ENCODE data around the gene TYROBP. TPM values are rescaled to one million over a fixed set of nuclear protein-coding genes. Genes with fewer than 3 reads are reported as not detected.
"Not testable (repeated sequence)": the region's sequence is repeated elsewhere in the genome, so short reads cannot be mapped to it uniquely, and the experiment has no call there.

TYROBP gene
- total RNA-seq, 1 donor from 2014 or later = not detected

DNA sequence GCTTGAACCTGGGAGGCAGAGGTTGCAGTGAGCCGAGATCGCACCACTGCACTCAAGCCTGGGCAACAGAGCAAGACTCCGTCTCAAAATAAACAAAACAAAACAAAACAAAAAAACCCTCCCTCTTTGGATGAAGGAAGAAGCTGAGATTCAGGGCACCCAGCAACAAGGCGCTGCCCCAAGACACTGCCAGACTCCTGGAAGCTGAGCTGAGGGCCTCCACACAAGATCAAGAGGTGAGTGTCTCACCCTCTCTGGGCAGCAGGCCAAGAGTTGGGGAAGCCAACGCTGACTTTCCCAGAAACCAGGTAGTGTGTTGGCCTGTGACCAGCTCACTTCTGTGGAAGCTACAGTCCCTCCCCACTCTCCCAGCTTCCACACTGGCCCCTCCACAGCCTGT lies 3.7 kb upstream of the TYROBP start:
- Mint-ChIP-seq H3K36me3 (ENCODE audit: low read depth) (no peaks in the 10 kb centered on the region), H3K4me3 (no peak overlapping the region), H3K27ac (ENCODE audit: unreplicated experiment) (no peak overlapping the region), H3K9me3 (no peaks in the 10 kb centered on the region), H3K4me1 (no peaks in the 10 kb centered on the region), H3K27me3 (ENCODE audit: low read depth) (peaks cover 19% of the 10 kb centered on the region)
- no peak for DNase-seq (ENCODE audit: low read depth, low spot score)
- TF ChIP-seq, protein P1, sequence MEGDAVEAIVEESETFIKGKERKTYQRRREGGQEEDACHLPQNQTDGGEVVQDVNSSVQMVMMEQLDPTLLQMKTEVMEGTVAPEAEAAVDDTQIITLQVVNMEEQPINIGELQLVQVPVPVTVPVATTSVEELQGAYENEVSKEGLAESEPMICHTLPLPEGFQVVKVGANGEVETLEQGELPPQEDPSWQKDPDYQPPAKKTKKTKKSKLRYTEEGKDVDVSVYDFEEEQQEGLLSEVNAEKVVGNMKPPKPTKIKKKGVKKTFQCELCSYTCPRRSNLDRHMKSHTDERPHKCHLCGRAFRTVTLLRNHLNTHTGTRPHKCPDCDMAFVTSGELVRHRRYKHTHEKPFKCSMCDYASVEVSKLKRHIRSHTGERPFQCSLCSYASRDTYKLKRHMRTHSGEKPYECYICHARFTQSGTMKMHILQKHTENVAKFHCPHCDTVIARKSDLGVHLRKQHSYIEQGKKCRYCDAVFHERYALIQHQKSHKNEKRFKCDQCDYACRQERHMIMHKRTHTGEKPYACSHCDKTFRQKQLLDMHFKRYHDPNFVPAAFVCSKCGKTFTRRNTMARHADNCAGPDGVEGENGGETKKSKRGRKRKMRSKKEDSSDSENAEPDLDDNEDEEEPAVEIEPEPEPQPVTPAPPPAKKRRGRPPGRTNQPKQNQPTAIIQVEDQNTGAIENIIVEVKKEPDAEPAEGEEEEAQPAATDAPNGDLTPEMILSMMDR (conservative IDR thresholded peaks at IDR 0.05) = no peak

DNA sequence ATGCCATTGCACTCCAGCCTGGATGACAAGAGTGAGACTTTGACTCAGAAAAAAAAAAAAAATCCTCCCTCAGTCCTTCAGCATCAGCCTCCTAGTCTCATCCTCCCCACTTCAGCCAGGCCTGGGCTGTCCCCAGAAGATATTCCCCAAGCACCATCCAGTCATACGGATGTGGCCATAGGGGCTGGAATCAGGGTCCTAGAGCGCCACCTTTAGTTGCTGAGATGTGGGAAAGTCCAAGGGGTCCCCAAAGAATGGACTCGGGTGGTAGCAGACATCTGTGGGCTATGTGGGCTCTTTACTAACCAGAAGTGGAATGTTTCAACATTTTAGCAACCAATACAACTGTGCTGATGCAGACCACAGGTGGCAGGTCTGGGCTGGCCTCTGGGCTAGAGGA lies 3.1 kb upstream of the TYROBP start:
- Mint-ChIP-seq H3K4me1 (no peaks in the 10 kb centered on the region), H3K4me3 (no peak overlapping the region), H3K27me3 (ENCODE audit: low read depth) (peaks cover 16% of the 10 kb centered on the region), H3K9me3 (no peaks in the 10 kb centered on the region), H3K36me3 (ENCODE audit: low read depth) (no peaks in the 10 kb centered on the region), H3K27ac (ENCODE audit: unreplicated experiment) (no peak overlapping the region)
- TF ChIP-seq, protein P1 (conservative IDR thresholded peaks at IDR 0.05) = no peak
- DNase-seq (ENCODE audit: low read depth, low spot score) = no peak

DNA sequence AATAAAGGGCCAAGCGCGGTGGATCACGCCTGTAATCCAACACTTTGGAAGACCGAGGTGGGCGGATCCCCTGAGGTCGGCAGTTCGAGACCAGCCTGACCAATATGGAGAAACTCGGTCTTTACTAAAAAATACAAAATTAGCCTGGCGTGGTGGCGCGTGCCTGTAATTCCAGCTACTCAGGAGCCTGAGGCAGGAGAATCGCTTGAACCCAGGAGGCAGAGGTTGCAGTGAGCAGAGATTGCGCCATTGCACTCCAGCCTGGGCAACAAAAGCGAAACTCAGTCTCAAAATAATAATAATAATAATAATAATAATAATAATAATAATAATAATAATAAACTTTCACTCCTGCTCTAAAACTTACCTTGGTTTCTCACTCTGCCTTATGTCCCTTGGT lies 2.3 kb upstream of the TYROBP start:
- H3K27ac Mint-ChIP-seq (ENCODE audit: unreplicated experiment); H3K4me3 Mint-ChIP-seq; H3K9me3 Mint-ChIP-seq; H3K4me1 Mint-ChIP-seq; H3K36me3 Mint-ChIP-seq (ENCODE audit: low read depth); DNase-seq (ENCODE audit: low read depth, low spot score): not testable (repeated sequence)
- H3K27me3 Mint-ChIP-seq (ENCODE audit: low read depth) = peaks cover 15% of the 10 kb centered on the region

DNA sequence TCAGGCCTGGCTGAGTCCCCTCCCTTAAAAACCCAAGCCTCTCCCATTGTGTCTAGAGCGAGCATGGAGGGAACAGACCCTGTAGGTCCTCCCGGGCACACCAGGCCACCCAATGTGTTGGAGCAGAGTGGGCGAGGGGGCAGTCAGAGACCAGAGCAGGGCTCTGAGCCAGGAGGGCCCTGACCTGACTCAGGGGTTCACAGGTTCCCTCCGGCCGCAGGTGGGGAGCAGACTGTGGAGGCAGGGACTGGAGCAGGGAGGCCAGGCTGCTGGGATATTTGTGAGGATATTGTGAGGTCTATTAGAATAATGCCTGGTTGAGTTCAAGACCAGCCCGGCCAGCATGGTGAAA lies 1.6 kb upstream of the TYROBP start:
- TF ChIP-seq, protein P1 (conservative IDR thresholded peaks at IDR 0.05) = no peak
- no peaks in the 10 kb centered on the region for H3K36me3 Mint-ChIP-seq (ENCODE audit: low read depth)

DNA sequence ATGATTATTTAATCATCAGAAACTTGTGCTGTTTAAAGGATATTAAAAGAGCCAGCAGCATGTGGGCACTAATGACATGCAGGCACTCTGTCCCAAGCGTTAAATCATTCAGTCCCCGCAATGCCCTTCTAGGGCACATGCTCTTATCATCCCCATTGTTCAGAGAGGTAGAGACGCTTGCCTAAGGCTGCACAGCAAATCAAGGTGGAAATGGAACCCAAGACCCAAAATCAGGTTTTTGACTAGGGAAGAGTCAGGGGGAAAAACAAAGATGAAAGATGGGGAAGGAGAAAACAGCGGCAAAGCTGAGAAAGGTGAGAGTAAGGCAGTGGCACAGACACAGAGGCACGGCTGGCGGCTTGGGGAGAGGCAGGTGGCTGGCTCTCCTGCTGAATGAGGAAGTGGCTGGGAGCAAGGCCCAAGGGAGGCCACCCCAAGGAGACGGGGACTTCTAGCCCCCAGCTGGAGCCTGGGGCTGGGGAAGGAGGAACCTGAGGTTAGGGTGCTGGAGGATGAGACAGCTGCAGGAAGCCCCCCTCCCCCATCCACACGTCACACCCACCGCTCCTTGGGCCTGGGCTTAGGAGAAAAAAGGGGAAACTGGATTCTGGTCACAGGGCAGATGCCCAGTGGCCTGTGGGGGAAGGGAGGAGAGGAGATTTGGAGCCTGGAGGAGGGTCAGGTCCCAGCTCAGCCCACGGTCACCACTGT lies 1.0 kb upstream of the TYROBP start:
- no peaks in the 10 kb centered on the region for H3K9me3 Mint-ChIP-seq
- peaks cover 20% of the 10 kb centered on the region for H3K27me3 Mint-ChIP-seq (ENCODE audit: low read depth)
- H3K36me3 Mint-ChIP-seq (ENCODE audit: low read depth) = no peaks in the 10 kb centered on the region
- TF ChIP-seq, protein P1 (conservative IDR thresholded peaks at IDR 0.05) = no peak
- H3K4me3 Mint-ChIP-seq = no peak overlapping the region
- no peak overlapping the region for H3K27ac Mint-ChIP-seq (ENCODE audit: unreplicated experiment)
- no peaks in the 10 kb centered on the region for H3K4me1 Mint-ChIP-seq
- no peak for DNase-seq (ENCODE audit: low read depth, low spot score)

More for the DNA sequence above, 1.6 kb upstream of the TYROBP start:
- H3K4me1 Mint-ChIP-seq = no peaks in the 10 kb centered on the region
- peaks cover 17% of the 10 kb centered on the region for H3K27me3 Mint-ChIP-seq (ENCODE audit: low read depth)
- H3K4me3 Mint-ChIP-seq = no peak overlapping the region
- no peak for DNase-seq (ENCODE audit: low read depth, low spot score)
- no peak overlapping the region for H3K27ac Mint-ChIP-seq (ENCODE audit: unreplicated experiment)
- no peaks in the 10 kb centered on the region for H3K9me3 Mint-ChIP-seq

DNA sequence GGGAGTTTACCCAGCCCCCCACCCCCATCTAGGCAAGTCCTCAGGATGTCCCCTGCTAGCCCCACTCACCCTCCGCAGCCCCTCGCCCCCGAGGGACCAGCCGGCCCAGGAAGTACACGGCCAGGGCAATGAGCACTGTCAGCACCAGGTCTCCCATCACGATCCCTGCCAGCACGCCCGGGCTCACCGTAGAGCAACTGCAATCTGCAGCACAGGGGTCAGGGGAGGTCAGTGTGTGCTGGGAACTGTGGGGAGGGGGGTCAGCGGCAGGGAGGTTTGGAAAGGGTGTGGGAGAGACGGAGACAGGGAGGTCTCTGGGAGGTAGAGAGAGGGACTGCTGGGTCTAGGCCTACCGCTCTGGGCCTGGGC lies 734 bp downstream of the TYROBP start:
- Mint-ChIP-seq H3K36me3 (ENCODE audit: low read depth) (no peaks in the 10 kb centered on the region), H3K4me1 (peaks cover 6% of the 10 kb centered on the region), H3K9me3 (no peaks in the 10 kb centered on the region), H3K27me3 (ENCODE audit: low read depth) (peaks cover 30% of the 10 kb centered on the region), H3K4me3 (no peak overlapping the region), H3K27ac (ENCODE audit: unreplicated experiment) (no peak overlapping the region)
- DNase-seq (ENCODE audit: low read depth, low spot score) = no peak
- TF ChIP-seq, protein P1 (conservative IDR thresholded peaks at IDR 0.05) = no peak
